GM21381 (cell line): ENCODE results near the gene WDR46.

ENCODE experiments used
- ATAC-seq: cut with Tn5 transposase; IDR thresholded peaks from one replicate; pipeline ENCODE4 v1.9.1; 2021; ENCODE audit warnings: mild to moderate bottlenecking, moderate library complexity; ENCODE audit not compliant: unreplicated experiment

Gene WDR46

GRCh38 chr6:33288921-33289783 lies at the start of gene WDR46, which contains the start of gene PFDN6:
WDR46 (minus strand) TSS chr6:33289239; CDS start chr6:33289170, 69 bp downstream.
PFDN6 (plus strand) TSS chr6:33289601; CDS start chr6:33289857, 256 bp downstream.
- ATAC-seq, result peak; percentile 81

DNA sequence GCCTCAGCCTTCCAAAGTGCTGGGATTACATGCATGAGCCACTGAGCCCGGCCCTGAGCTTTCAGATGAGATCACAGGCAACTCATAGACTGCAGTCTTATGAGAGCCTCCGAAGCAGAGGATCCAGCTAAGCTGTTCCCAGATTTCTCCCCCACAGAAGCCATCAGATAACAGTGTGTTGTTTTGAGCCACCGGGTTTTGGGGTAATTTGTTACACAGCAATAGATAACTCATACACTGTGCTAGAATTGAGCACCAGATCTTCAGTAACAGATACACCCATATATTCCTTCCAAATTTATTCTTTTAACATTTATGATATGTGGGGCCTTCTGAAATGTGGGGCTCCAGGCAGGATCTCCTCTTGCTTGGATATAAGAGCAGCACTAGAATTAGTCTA lies 47.5 kb upstream of the WDR46 start:
- ATAC-seq, result no peak

GRCh38 chr6:33335916-33336315 lies 46.9 kb upstream of the WDR46 start:
- ATAC-seq, result no peak

DNA sequence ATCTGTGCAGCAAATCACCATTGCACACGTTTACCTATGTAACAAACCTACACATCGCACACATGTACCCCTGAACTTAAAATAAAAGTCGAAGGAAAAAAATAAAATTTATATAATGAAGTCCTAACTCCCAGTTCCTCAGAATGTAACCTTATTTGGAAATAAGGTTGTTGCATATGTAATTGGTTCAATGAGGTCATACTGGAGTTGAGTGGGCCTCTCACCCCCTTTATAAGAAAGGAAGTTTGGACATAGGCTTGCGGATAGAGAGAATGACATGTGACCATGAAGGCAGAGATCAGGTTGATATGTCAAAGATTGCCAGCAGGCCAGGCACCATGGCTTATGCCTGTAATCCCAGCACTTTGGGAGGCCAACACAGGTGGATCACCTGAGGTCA lies 44.6 kb upstream of the WDR46 start:
- no peak for ATAC-seq

GRCh38 chr6:33330736-33331135 lies 41.7 kb upstream of the WDR46 start:
- ATAC-seq, result no peak

- ATAC-seq, result no peak
Observed at GRCh38 chr6:33329058-33329457, 40.0 kb upstream of the WDR46 start.

- ATAC-seq, result no peak
Observed at GRCh38 chr6:33324125-33324524, 35.1 kb upstream of the WDR46 start.

DNA sequence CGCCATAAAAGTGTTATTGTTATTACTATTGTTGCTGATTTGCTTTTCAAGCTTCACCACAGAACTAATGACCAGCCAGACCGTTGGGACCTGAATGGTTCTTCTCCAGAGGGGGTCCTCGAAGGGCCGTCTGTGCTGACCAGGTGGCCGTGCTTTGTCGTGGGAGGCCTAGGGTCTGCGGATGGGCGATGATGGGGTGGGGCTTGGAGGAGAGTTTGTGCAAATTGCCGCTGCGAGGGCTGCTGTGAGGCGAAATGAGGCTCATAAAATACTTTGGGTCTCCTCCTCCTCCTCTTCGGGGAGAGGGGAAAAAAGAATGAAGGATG lies 34.5 kb upstream of the WDR46 start:
- no peak for ATAC-seq

- ATAC-seq, result no peak
Observed at GRCh38 chr6:33321227-33321626, 32.2 kb upstream of the WDR46 start.

DNA sequence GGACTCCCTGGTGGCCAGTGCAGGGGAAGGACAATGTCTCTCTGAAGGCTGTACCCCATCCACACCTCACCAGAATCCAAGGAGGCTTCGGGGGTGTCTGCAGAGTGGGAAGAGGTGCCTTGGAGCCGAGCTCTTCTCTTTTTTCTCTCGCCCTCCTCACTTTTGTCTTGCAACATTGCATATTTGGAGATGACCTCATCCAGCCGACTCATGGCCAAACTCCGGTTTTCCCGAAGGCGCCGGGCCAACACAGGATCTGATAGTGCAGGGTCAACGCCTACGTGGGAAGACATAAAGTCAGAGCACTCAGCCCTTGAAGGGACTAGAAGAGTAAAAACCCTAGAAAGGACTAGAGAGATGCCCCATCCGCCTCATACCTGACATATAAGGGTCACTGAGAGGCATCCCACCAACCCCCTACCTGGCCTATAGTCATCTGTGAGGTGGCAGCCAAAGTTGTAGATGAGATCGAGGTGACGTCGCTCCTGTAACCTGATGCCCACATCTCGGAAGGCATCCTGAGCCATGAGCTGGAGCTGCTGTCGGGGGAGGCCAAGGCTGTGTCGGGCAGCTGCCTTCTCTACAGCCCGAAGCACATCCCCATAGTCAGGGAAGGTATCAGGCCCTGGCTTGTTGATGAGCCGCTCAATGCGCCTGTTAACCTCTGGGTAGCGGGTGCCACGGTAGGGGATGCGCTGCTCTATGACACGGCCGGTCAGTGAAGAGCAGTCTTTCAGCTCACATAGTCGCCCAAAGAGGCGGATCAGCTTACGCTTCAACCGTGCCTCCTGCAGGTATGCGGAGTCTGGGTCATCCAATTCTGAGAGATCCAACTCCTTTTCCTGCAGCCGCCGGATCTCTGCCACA lies 31.5 kb upstream of the WDR46 start:
- ATAC-seq, result no peak

DNA sequence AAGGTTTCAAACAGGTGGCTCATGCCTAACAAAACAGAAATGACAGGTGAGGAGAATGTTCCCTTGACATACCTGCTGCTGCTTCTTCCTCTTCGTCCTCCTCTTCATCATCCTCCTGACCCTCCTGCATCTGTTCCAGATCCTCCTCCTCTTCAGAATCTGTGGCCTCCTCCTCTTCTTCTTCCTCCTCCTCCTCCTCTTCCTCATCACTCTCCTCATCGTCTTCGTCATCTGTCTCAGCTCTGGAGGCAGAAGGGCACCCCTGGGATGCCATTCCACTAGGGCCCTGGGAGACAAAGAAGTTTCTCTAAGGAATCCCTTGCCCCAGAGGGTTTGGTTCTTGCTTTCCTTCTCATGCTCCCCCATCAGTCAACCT lies 30.9 kb upstream of the WDR46 start:
- no peak for ATAC-seq

DNA sequence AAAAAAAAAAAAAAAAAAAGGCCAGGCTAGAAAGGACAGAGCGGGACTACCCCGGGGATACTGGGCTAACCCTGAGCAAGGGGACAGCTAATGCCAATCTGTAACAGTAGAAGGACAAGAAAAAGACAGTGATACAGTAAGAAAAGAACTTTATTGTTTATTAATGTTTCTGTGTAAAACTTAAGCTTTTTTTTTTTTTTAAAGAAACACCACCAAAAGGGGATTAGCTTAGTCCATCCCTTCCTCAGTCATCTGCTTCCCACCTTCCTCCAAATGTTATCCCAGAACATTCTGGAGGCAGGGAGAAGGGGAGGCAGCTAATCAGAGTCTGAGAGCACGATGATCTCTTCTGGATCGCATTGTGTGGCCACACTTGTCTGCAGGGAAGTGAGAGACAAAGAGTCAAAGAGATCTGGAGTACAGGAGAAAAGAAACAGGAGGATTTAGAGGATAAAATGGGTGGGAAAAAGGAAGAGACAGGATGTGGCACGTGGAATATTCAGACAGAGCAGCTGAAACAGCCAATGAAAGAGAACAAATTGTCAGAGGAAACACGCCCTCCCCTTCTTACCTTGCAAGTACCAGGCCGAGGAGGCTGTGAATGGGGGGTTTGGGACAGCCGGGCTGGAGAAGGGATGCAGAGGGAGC lies 29.5 kb upstream of the WDR46 start:
- ATAC-seq, result no peak

GRCh38 chr6:33317669-33318425 lies 28.8 kb upstream of the WDR46 start, which contains the start of gene ZBTB22:
ZBTB22 (minus strand) TSS chr6:33317744; CDS start chr6:33316916, 828 bp downstream.
- peak; percentile 45 for ATAC-seq

DNA sequence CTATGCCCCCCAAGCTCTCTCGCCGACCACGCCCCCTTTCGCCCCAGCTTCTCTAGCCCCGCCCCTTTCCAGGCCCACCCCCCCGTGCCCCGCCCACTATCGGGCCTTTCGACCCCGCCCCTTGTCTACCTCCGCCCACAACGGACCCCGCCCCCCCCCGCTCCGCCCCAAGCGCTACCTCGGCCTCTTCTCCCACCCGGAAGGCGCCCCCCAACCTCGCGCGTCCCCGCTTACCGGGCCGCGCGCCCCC lies 28.3 kb upstream of the WDR46 start:
- no peak for ATAC-seq

- ATAC-seq, result no peak
Observed at GRCh38 chr6:33316603-33317418, 27.8 kb upstream of the WDR46 start.

DNA sequence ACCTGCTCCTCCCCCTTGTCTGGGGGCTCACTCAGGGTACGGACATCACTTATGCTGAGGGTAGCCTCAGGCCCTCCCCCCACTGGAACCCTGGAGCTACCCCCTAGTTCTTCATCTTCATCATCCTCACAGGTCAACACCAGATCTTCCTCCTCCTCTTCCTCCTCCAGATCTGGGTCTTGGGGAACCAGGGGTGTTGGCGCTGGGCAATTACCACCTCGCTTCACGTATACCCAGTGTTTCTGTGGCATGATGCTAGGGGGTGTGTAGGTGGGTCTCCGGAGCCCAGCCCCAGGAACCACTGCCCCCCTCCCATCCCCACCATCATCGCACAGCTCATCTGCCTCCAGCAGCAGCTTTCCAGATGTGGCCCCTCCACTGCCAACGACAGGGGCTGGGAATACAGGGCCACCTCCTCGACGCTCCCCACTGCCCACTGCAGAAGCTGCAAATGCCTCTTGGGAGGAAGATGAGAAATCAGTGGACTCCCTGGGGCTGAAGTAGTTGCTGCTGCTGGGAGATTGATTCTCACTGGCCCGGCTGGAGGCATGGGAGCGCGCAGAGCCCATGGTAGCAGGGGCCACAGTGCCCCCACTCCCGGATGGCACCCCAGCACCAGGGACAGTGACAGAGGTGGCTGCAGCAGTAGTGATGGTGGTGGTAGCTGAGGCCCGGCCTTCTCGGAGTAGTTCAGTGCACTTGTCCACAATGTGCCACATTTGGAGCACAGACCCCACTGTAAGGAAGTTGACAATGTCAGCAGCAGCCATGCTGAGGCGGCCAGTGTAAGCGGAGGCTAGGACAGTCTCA lies 27.0 kb upstream of the WDR46 start:
- ATAC-seq, result no peak

DNA sequence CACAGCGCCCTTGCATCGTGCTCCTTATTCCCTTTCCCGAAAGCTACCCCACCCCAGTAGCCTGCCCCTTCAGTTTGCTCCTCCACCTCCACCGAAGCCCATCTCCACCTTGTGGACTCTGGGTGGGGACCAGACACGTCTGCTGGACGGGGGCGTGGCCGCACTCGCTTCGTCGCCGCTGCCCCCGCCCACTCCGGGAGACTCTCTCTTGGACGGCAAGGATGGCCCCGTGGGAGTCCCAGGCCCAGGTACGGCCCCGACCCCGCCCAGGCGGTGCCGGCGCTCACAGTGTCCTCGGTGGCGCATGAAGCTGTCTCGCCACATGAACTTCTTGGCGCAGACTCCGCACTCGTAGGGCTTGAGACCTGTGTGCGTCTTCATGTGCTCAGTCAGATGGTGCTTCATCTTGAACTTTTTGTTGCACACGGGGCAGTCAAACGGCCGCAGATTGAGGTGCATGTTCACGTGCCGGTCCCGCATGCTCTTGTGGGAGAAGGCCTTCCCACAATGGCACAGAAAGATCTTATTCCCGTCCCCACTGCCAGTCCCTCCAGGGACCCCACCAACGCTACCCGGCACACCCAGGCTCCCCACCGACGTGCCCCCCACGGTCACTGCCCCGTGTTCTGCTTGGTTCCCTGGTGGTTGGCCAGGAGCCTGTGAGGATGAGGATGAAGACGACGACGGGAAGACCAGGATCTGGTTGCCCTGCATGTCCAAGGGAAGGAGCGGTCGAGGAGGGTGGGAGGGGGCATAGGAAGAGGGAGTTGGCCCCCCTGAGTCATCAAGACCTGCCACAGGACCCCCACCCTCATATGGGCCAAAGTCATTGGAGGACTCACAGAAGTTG lies 26.1 kb upstream of the WDR46 start:
- no peak for ATAC-seq

DNA sequence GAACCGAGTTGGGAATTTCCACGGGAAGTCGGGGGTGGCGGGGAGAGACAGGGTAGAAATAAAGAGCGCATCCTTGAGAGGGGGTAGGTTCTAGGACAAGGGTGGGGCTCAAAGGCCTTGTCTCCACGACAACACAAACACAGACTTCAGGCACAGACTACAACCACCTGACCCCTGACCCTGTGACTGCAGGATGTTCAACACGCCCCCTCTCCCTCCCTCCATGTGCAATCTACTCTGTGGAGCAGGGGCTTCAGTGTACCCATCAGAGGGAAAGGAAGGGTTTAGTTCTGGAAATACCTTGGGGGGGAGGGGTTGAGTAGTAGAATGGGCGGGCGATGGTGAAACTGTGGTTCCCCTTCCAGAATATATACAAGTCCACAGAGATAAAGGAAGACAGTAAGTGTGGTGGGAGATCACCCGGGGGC lies 25.5 kb upstream of the WDR46 start:
- ATAC-seq, result no peak
